PC-9 (cell line): ENCODE measurements around the gene PCDHGC3. TPM values are rescaled to one million over a fixed set of nuclear protein-coding genes. Genes with fewer than 3 reads are reported as not detected.

Source experiments
- BruUV-seq: library from RNA; stranded (reverse); fragments of 400-500 nt; replicated peaks from 2 replicates; lab custom pipeline; 2021; lab: Mats Ljungman, UMichigan
- CTCF ChIA-PET: fragments of 300-600 bp; sonication (Branson Sonifier 250); formaldehyde crosslinking; loops from one replicate; lab custom pipeline; 2022; ENCODE audit warnings: antibody characterized with exemption; lab: Charles Lee
- POLR2A ChIA-PET: fragments of 300-600 bp; sonication (Branson Sonifier 250); formaldehyde crosslinking; loops from one replicate; lab custom pipeline; 2022; ENCODE audit warnings: antibody characterized with exemption; ENCODE audit not compliant: unreplicated experiment; lab: Charles Lee
- DNase-seq, 2 experiments: peaks; one replicate each; pipeline versions ENCODE4 v3.0.0 to v3.0.0-alpha.2; 2015 to 2022; ENCODE audit warnings: mixed read lengths in 1 of 2
- H2AFZ ChIP-seq: fragments of 200-600 bp; sonication (generic); 2 replicates; pipeline ENCODE4 v1.8.1; 2017; ENCODE audit warnings: antibody characterized with exemption
- H3F3A ChIP-seq: fragments of 200-600 bp; sonication (generic); 2 replicates; pipeline ENCODE4 v1.8.1; 2017; ENCODE audit warnings: antibody characterized with exemption, mild to moderate bottlenecking, low read depth; ENCODE audit not compliant: insufficient read depth
- H3K27ac ChIP-seq: fragments of 200-600 bp; sonication (generic); 2 replicates; pipeline ENCODE4 v1.6.1; 2016; ENCODE audit warnings: mixed run types
- H3K27me3 ChIP-seq: fragments of 200-600 bp; sonication (generic); 2 replicates; pipeline ENCODE4 v1.6.1; 2016; ENCODE audit warnings: low read depth, mixed run types; ENCODE audit not compliant: insufficient read depth
- H3K36me3 ChIP-seq: fragments of 200-600 bp; sonication (generic); 2 replicates; pipeline ENCODE4 v1.6.1; 2016; ENCODE audit warnings: low read depth, mixed run types
- H3K4me1 ChIP-seq: fragments of 200-600 bp; sonication (generic); replicated peaks from 2 replicates; pipeline ENCODE4 v1.6.1; 2016; ENCODE audit warnings: mixed run types; ENCODE audit not compliant: insufficient read depth
- H3K4me2 ChIP-seq: fragments of 200-600 bp; sonication (generic); 2 replicates; pipeline ENCODE4 v1.6.1; 2017; ENCODE audit warnings: mixed run types
- H3K4me3 ChIP-seq: fragments of 200-600 bp; sonication (generic); 2 replicates; pipeline ENCODE4 v1.6.1; 2016; ENCODE audit warnings: mixed run types
- H3K79me2 ChIP-seq: fragments of 200-600 bp; sonication (generic); 2 replicates; pipeline ENCODE4 v1.6.1; 2017; ENCODE audit warnings: low read depth, mixed run types
- H3K9me2 ChIP-seq: fragments of 200-600 bp; sonication (generic); 2 replicates; pipeline ENCODE4 v1.8.1; 2017; ENCODE audit warnings: mild to moderate bottlenecking; ENCODE audit not compliant: insufficient read depth
- H3K9me3 ChIP-seq: fragments of 200-600 bp; sonication (generic); 2 replicates; pipeline ENCODE4 v1.8.1; 2016; ENCODE audit warnings: low read depth; ENCODE audit not compliant: insufficient read depth
- H4K20me1 ChIP-seq: fragments of 200-600 bp; sonication (generic); 2 replicates; pipeline ENCODE4 v1.8.1; 2017; ENCODE audit not compliant: insufficient read depth
- EZH2 ChIP-seq: fragments of 200-600 bp; sonication (generic); IDR thresholded peaks from 2 replicates; pipeline ENCODE4 v1.8.0; 2017; ENCODE audit warnings: antibody characterized with exemption, low read depth
- intact Hi-C: fragments of 100-400 bp; cut with micrococcal nuclease; formaldehyde crosslinking; loops from one replicate; pipeline ENCODE4 v1.10.0; 2022; ENCODE audit not compliant: unreplicated experiment
- total RNA-seq: library from RNA; stranded (reverse); gene quantifications from 2 replicates; pipeline ENCODE4 v1.2.3, GENCODE V29; 2021
- TF ChIP-seq, protein P1 (sequence below): fragments of 200-600 bp; sonication (generic); conservative IDR thresholded peaks from 2 replicates; pipeline ENCODE4 v1.6.1; 2017; ENCODE audit warnings: mixed run types, antibody characterized with exemption, mild to moderate bottlenecking, moderate library complexity

Gene PCDHGC3
- total RNA-seq, 1 experiment from 2014 or later = 0.50 TPM

DNA sequence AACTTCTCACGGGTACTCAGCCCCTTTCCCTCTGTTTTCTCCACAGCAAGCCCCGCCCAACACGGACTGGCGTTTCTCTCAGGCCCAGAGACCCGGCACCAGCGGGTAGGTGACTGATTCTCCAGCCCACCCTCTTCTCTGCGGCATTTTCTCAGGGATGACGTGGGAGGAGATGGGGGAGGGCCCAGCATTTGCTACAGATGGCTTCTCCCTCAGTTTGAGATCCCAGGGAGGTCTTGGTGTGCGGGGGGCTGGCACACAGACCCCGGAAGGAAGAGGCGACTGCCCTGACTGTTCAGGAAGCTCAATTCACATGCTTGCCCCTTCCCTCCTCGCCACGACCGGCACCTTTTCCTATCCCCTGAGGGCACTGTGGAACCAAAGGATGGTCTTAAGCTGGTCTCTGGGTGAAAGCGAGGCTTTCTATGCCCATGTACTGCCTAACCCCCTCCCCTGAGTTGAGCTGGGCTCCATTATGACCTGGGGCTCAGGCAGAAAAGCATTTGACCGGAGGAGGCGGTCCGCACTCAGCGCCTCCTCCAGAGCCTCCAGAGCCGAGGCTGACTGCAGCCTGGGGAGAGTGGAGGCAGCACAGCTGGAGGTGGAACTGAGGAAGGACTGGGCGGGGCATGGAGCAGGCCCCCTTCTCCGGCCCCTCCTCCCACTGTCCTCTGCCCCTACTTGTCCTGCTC lies 19.1 kb downstream of the PCDHGC3 start:
- no peak overlapping the region for H3K4me2 ChIP-seq
- CTCF ChIA-PET = no interaction called here
- no TSS peak for BruUV-seq

DNA sequence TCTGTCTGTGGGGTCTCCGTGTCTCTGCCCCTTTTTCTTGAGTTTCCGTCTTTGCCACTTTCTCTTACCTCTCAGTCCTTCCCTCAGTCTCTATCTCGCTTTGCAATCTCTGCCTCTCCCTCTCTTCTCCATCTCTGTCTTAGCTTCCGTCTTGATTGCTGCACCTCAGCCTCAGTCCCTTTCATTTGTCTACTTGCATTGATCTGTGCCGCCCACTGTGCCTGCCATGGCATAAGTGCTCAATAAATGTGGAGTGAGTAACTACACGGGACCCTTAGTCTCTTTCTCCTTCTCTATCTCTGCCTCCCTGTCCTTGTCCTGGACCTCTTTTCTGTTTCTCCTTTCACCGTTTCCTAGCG lies 19.7 kb downstream of the PCDHGC3 start:
- ChIA-PET CTCF (no interaction called here), POLR2A (no interaction called here)
- peaks cover 30% of the 10 kb centered on the region for H3K27me3 ChIP-seq
- H3K79me2 ChIP-seq = no peaks in the 10 kb centered on the region
- H3K4me1 ChIP-seq = no peaks in the 10 kb centered on the region
- intact Hi-C loops = no loop called here
- no peaks in the 10 kb centered on the region for H4K20me1 ChIP-seq
- no peaks in the 10 kb centered on the region for H3K9me2 ChIP-seq
- H3K36me3 ChIP-seq = no peaks in the 10 kb centered on the region
- H3K27ac ChIP-seq = no peak overlapping the region
- no peaks in the 10 kb centered on the region for H3K9me3 ChIP-seq
- H3K4me3 ChIP-seq = no peak overlapping the region
- no peak overlapping the region for H2AFZ ChIP-seq
- no peak for DNase-seq
- no peaks in the 10 kb centered on the region for H3F3A ChIP-seq
- no peak overlapping the region for H3K4me2 ChIP-seq
- no TSS peak for BruUV-seq
- TF ChIP-seq EZH2 = no peak
- TF ChIP-seq, protein P1, sequence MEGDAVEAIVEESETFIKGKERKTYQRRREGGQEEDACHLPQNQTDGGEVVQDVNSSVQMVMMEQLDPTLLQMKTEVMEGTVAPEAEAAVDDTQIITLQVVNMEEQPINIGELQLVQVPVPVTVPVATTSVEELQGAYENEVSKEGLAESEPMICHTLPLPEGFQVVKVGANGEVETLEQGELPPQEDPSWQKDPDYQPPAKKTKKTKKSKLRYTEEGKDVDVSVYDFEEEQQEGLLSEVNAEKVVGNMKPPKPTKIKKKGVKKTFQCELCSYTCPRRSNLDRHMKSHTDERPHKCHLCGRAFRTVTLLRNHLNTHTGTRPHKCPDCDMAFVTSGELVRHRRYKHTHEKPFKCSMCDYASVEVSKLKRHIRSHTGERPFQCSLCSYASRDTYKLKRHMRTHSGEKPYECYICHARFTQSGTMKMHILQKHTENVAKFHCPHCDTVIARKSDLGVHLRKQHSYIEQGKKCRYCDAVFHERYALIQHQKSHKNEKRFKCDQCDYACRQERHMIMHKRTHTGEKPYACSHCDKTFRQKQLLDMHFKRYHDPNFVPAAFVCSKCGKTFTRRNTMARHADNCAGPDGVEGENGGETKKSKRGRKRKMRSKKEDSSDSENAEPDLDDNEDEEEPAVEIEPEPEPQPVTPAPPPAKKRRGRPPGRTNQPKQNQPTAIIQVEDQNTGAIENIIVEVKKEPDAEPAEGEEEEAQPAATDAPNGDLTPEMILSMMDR = no peak

More for the DNA sequence above, 19.1 kb downstream of the PCDHGC3 start:
- no peaks in the 10 kb centered on the region for H3K9me2 ChIP-seq
- H3K4me1 ChIP-seq = no peaks in the 10 kb centered on the region
- intact Hi-C loops = no loop called here
- no peaks in the 10 kb centered on the region for H4K20me1 ChIP-seq
- H3K36me3 ChIP-seq = no peaks in the 10 kb centered on the region
- TF ChIP-seq EZH2 = no peak
- TF ChIP-seq, protein P1 = no peak
- no peaks in the 10 kb centered on the region for H3F3A ChIP-seq
- no peaks in the 10 kb centered on the region for H3K79me2 ChIP-seq
- H2AFZ ChIP-seq = no peak overlapping the region
- POLR2A ChIA-PET = no interaction called here
- H3K27me3 ChIP-seq = peaks cover 32% of the 10 kb centered on the region
- no peaks in the 10 kb centered on the region for H3K9me3 ChIP-seq
- H3K4me3 ChIP-seq = no peak overlapping the region
- no peak overlapping the region for H3K27ac ChIP-seq
- no peak for DNase-seq

- no peak for DNase-seq
- H2AFZ ChIP-seq = no peak overlapping the region
- ChIA-PET POLR2A (no interaction called here), CTCF (no interaction called here)
- no peaks in the 10 kb centered on the region for H3K9me2 ChIP-seq
- BruUV-seq = no TSS peak
- H3K4me1 ChIP-seq = no peaks in the 10 kb centered on the region
- peaks cover 30% of the 10 kb centered on the region for H3K27me3 ChIP-seq
- no peaks in the 10 kb centered on the region for H3F3A ChIP-seq
- no peaks in the 10 kb centered on the region for H4K20me1 ChIP-seq
- H3K4me2 ChIP-seq = no peak overlapping the region
- TF ChIP-seq, protein P1 = no peak
- no peak for TF ChIP-seq EZH2
- no peaks in the 10 kb centered on the region for H3K36me3 ChIP-seq
- H3K79me2 ChIP-seq = no peaks in the 10 kb centered on the region
- no peak overlapping the region for H3K4me3 ChIP-seq
- no peaks in the 10 kb centered on the region for H3K9me3 ChIP-seq
- H3K27ac ChIP-seq = no peak overlapping the region
- intact Hi-C loops = no loop called here
Measured at GRCh38 chr5:141496038-141496437, 20.3 kb downstream of the PCDHGC3 start.
